ENCODE data around the gene U2AF1. TPM values are rescaled to one million over a fixed set of nuclear protein-coding genes. Genes with fewer than 3 reads are reported as not detected.
"Not testable (repeated sequence)": the region's sequence is repeated elsewhere in the genome, so short reads cannot be mapped to it uniquely, and the experiment has no call there.

The U2AF1 gene
- total RNA-seq, 2 experiments from 2014 or later, result 50.0 to 80.7 TPM

GRCh38 chr21:43074401-43075169 lies 32.8 kb downstream of the U2AF1 start:
- not testable (repeated sequence) for H3K4me3 Mint-ChIP-seq, H3K27ac Mint-ChIP-seq

GRCh38 chr21:43072742-43073141 lies 34.6 kb downstream of the U2AF1 start:
- H3K27ac Mint-ChIP-seq; H3K27me3 Mint-ChIP-seq (ENCODE audit: low read depth): not testable (repeated sequence)

More at GRCh38 chr21:43074401-43075169, 32.8 kb downstream of the U2AF1 start:
- DNase-seq; H3K9me3 Mint-ChIP-seq; H3K36me3 Mint-ChIP-seq (ENCODE audit: low read depth); H3K27me3 Mint-ChIP-seq (ENCODE audit: low read depth); CTCF ChIA-PET; intact Hi-C loops (cut with micrococcal nuclease); H3K4me1 Mint-ChIP-seq (ENCODE audit: low read depth): not testable (repeated sequence)

GRCh38 chr21:43069682-43070081 lies 37.7 kb downstream of the U2AF1 start:
- DNase-seq; H3K4me3 Mint-ChIP-seq; CTCF ChIA-PET; H3K4me1 Mint-ChIP-seq (ENCODE audit: low read depth); H3K36me3 Mint-ChIP-seq (ENCODE audit: low read depth); H3K27ac Mint-ChIP-seq; H3K27me3 Mint-ChIP-seq (ENCODE audit: low read depth); H3K9me3 Mint-ChIP-seq; intact Hi-C loops (cut with micrococcal nuclease): not testable (repeated sequence)

More at GRCh38 chr21:43072742-43073141, 34.6 kb downstream of the U2AF1 start:
- DNase-seq; CTCF ChIA-PET; H3K9me3 Mint-ChIP-seq; H3K4me1 Mint-ChIP-seq (ENCODE audit: low read depth); intact Hi-C loops (cut with micrococcal nuclease); H3K36me3 Mint-ChIP-seq (ENCODE audit: low read depth); H3K4me3 Mint-ChIP-seq: not testable (repeated sequence)

DNA sequence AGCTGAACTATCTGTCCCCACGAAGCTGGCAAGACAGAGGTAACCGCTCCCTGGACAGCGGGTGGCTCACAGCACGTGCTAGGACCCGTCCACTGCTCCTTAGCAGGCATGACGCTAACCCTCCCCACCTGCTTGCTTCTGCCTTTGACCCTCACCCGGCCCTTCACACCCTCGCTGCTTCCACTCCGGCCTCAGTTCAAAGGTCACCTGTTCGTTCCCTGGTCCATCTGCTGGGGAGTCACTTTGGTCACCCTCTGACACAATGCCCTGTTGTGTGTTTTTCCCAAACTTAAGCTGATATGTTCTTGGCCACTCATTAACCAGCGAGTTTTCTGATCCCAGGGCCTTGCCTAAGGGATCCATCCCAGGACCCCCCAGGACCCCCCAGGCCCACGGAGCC lies 39.3 kb downstream of the U2AF1 start:
- H3K27me3 Mint-ChIP-seq (ENCODE audit: low read depth); H3K36me3 Mint-ChIP-seq (ENCODE audit: low read depth); CTCF ChIA-PET; DNase-seq; H3K4me3 Mint-ChIP-seq; H3K9me3 Mint-ChIP-seq; H3K27ac Mint-ChIP-seq; intact Hi-C loops (cut with micrococcal nuclease); H3K4me1 Mint-ChIP-seq (ENCODE audit: low read depth): not testable (repeated sequence)

DNA sequence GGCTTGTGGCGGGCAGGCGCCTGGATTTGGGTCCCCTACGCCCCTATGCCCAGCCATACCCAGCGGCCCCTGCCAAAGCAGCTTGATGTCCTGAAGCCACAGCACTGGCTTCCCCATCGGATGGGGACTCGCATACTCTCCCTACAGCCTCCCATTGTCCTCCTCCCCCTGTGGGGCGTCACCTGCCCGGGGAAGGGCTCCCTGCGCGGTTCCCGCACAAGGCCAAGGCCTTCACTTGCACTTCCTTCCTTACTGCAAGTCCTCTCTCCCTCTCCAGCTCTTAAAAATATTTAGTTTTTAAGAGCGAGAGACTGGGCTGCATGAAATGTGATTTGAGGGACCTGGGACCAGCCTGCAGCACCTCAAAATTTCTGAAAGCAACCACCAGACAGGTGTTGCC lies 40.7 kb downstream of the U2AF1 start:
- H3K9me3 Mint-ChIP-seq; H3K36me3 Mint-ChIP-seq (ENCODE audit: low read depth): not testable (repeated sequence)

DNA sequence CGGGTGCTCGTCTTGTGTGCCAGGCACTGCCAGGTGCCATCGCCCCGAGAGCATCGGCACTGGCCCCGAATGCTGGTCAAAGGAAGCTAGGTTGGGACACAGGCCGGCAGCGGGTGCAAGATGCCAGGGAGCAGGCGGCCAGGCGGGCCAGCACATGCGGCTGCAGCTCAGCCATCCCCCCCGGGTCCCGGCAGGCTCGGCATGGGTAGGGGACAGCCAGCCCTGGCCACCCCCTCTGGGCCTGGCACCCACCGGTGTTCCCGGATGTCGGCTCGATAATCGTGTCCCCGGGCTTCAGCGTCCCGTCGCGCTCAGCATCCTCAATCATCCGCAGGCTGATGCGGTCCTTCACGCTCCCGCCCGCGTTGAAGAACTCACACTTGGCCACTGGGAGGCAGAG lies 41.4 kb downstream of the U2AF1 start:
- H3K4me1 Mint-ChIP-seq (ENCODE audit: low read depth); H3K27me3 Mint-ChIP-seq (ENCODE audit: low read depth); H3K9me3 Mint-ChIP-seq; DNase-seq; intact Hi-C loops (cut with micrococcal nuclease); H3K4me3 Mint-ChIP-seq; H3K27ac Mint-ChIP-seq; H3K36me3 Mint-ChIP-seq (ENCODE audit: low read depth); CTCF ChIA-PET: not testable (repeated sequence)

More for the DNA sequence above, 40.7 kb downstream of the U2AF1 start:
- intact Hi-C loops (cut with micrococcal nuclease); H3K4me1 Mint-ChIP-seq (ENCODE audit: low read depth); H3K4me3 Mint-ChIP-seq; CTCF ChIA-PET; H3K27me3 Mint-ChIP-seq (ENCODE audit: low read depth); H3K27ac Mint-ChIP-seq; DNase-seq: not testable (repeated sequence)

DNA sequence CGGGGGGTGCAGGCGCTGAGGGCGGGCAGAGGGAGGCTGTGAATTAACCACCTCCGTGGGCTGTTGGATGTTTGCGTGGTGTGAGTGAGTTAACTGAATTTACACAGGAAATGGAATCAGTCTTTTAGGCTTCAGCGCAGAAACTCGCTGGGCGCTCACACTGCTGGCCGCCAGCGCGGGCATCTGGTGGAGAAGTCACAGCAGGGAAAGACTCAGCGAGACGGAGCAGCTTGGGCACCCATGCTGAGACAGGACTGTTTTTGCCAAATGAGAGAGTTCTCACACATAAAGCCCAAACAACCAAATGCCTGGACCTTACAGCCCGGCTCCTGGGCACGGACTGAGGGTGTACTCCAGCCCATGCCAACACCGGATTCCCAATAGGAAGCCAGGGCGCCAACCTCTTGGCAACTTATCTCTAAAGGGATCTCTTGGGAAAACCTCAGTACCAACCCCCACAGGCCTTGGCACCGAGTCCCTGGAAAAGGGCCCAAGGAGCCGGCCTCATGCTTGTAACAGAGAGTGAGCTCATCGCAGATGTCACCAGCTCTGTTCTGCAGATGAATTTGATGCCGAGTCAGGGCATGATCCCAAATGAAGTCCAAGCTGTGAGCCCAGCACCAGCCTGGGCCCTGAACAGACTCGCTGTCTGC lies 43.0 kb downstream of the U2AF1 start:
- H3K27me3 Mint-ChIP-seq (ENCODE audit: low read depth); H3K27ac Mint-ChIP-seq; DNase-seq; H3K4me3 Mint-ChIP-seq; H3K36me3 Mint-ChIP-seq (ENCODE audit: low read depth); intact Hi-C loops (cut with micrococcal nuclease); H3K9me3 Mint-ChIP-seq; H3K4me1 Mint-ChIP-seq (ENCODE audit: low read depth); CTCF ChIA-PET: not testable (repeated sequence)

DNA sequence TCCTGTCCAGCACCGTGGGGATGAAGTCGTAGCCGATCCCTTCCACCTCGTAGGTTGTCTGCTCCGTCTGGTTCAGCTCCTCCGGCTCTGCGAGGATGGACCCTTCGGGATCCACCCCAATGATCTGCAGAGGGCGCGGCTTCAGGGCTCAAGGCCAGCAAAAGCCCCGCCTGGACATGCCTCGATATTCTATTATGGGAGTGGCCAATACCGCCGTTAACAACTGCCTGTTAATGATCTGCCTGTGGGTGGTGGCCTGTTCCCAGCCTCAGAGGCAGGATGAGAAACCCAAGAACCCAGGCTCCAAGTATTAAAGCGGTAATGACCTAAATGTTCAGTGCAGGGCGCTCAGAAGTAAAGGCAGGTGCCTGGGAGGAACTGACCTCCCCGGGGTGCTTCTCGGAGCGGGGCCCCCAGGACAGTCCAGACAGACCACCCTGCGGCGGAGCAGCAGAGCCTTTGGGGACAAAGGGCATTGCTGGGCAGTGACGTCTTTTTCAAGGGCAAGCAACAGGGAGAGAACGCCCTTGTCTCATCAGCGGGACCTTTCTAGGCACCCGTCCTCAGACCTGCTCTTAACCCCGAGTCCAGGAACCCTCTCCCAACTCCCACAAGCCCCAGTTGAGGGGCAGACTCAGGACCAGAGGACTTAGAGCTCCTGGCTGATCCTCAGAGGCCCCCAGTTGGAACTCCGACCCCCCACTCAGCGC lies 44.3 kb downstream of the U2AF1 start:
- H3K9me3 Mint-ChIP-seq; DNase-seq; H3K4me3 Mint-ChIP-seq; CTCF ChIA-PET; H3K36me3 Mint-ChIP-seq (ENCODE audit: low read depth); H3K27ac Mint-ChIP-seq; H3K4me1 Mint-ChIP-seq (ENCODE audit: low read depth); H3K27me3 Mint-ChIP-seq (ENCODE audit: low read depth); intact Hi-C loops (cut with micrococcal nuclease): not testable (repeated sequence)

DNA sequence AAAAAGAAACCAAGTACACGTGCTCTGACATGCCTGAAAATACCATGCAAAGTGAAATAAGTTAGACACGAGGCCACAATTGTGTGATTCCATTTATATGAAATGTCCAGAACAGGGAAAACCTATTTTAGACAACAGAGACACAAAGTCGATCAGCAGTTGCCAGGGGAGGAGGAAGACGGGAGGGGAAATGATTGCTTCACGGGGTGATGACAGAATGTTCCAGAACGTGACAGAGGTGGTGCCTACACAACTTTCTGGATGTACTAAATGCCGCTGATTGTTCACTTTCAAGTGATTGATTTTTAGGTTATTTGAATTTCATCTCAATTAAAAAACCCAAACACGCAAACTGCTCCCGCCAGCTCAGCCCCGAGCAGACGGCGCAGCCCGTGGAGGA lies 54.3 kb downstream of the U2AF1 start:
- H3K4me3 Mint-ChIP-seq; H3K4me1 Mint-ChIP-seq (ENCODE audit: low read depth); H3K9me3 Mint-ChIP-seq; DNase-seq; H3K27ac Mint-ChIP-seq; CTCF ChIA-PET; intact Hi-C loops (cut with micrococcal nuclease); H3K36me3 Mint-ChIP-seq (ENCODE audit: low read depth); H3K27me3 Mint-ChIP-seq (ENCODE audit: low read depth): not testable (repeated sequence)

GRCh38 chr21:43045876-43046821 lies 61.2 kb downstream of the U2AF1 start:
- H3K9me3 Mint-ChIP-seq; H3K27ac Mint-ChIP-seq; CTCF ChIA-PET; H3K27me3 Mint-ChIP-seq (ENCODE audit: low read depth); H3K4me3 Mint-ChIP-seq; H3K36me3 Mint-ChIP-seq (ENCODE audit: low read depth); intact Hi-C loops (cut with micrococcal nuclease): not testable (repeated sequence)
- H3K4me1 Mint-ChIP-seq (ENCODE audit: low read depth), result peaks cover 11% of the 10 kb centered on the region
- DNase-seq, result peak; percentile 10

GRCh38 chr21:43045165-43045875 lies 62.0 kb downstream of the U2AF1 start:
- intact Hi-C loops (cut with micrococcal nuclease); CTCF ChIA-PET; H3K27me3 Mint-ChIP-seq (ENCODE audit: low read depth); H3K9me3 Mint-ChIP-seq; H3K36me3 Mint-ChIP-seq (ENCODE audit: low read depth): not testable (repeated sequence)
- DNase-seq, result peak; percentile 9
- Mint-ChIP-seq H3K4me3 (peak overlapping the region; percentile 39), H3K27ac (peak overlapping the region; percentile 72), H3K4me1 (ENCODE audit: low read depth) (peaks cover 11% of the 10 kb centered on the region)

GRCh38 chr21:43044547-43044946 lies 62.8 kb downstream of the U2AF1 start:
- H3K36me3 Mint-ChIP-seq (ENCODE audit: low read depth); H3K4me3 Mint-ChIP-seq; H3K27me3 Mint-ChIP-seq (ENCODE audit: low read depth); H3K9me3 Mint-ChIP-seq; intact Hi-C loops (cut with micrococcal nuclease); CTCF ChIA-PET; DNase-seq; H3K27ac Mint-ChIP-seq: not testable (repeated sequence)
- peaks cover 11% of the 10 kb centered on the region for H3K4me1 Mint-ChIP-seq (ENCODE audit: low read depth)

All from activated naive CD4-positive, alpha-beta T cell treated with anti-CD3 and anti-CD28 coated beads for 36 hours (primary cell).